Fibroblast of villous mesenchyme (primary cell): ENCODE data around the gene DNAJC15. TPM values are rescaled to one million over a fixed set of nuclear protein-coding genes. Genes with fewer than 3 reads are reported as not detected.

ENCODE experiments used
- DNase-seq: peaks from one replicate; pipeline ENCODE4 v3.0.0-alpha.2; 2010; ENCODE audit warnings: low read depth
- H3K4me3 ChIP-seq: 2 replicates; pipeline ENCODE4 v1.5.1; 2011; ENCODE audit warnings: low read depth, mild to moderate bottlenecking, low read length
- CTCF ChIP-seq: IDR thresholded peaks from 2 replicates; pipeline ENCODE4 v1.5.1; 2012; ENCODE audit warnings: low read depth, mild to moderate bottlenecking, low read length; ENCODE audit not compliant: insufficient read depth
- total RNA-seq: library from RNA; depleted of rRNA; stranded (reverse); fragments of >200 nt; gene quantifications from 2 replicates; pipeline ENCODE4 v1.2.3, GENCODE V29; 2012

DNAJC15 gene
- total RNA-seq, 1 donor = 4.7 TPM

- no peak for TF ChIP-seq CTCF
- no peak for DNase-seq
- H3K4me3 ChIP-seq = no peak overlapping the region
Measured at GRCh38 chr13:43077906-43078305, 54.5 kb downstream of the DNAJC15 start.

GRCh38 chr13:43078399-43078798 lies 55.0 kb downstream of the DNAJC15 start:
- no peak for DNase-seq
- TF ChIP-seq CTCF = no peak
- H3K4me3 ChIP-seq = no peak overlapping the region

GRCh38 chr13:43079392-43079931 lies 56.1 kb downstream of the DNAJC15 start:
- TF ChIP-seq CTCF = no peak
- H3K4me3 ChIP-seq = no peak overlapping the region
- no peak for DNase-seq

GRCh38 chr13:43080199-43080598 lies 56.8 kb downstream of the DNAJC15 start:
- DNase-seq = no peak
- H3K4me3 ChIP-seq = no peak overlapping the region
- no peak for TF ChIP-seq CTCF

- TF ChIP-seq CTCF = no peak
- DNase-seq = peak; percentile 34
- H3K4me3 ChIP-seq = no peak overlapping the region
Measured at GRCh38 chr13:43081866-43082265, 58.5 kb downstream of the DNAJC15 start.

GRCh38 chr13:43083750-43084149 lies 60.4 kb downstream of the DNAJC15 start:
- no peak overlapping the region for H3K4me3 ChIP-seq
- TF ChIP-seq CTCF = no peak
- DNase-seq = no peak

- DNase-seq = peak; percentile 61
- peak; percentile 55 for TF ChIP-seq CTCF
- H3K4me3 ChIP-seq = no peak overlapping the region
Measured at GRCh38 chr13:43085545-43085944, 62.2 kb downstream of the DNAJC15 start.
